ENCODE data around the gene NEGR1. TPM values are rescaled to one million over a fixed set of nuclear protein-coding genes. Genes with fewer than 3 reads are reported as not detected.

NEGR1 gene
- polyA plus RNA-seq, 1 donor from 2014 or later: 47.4 TPM

DNA sequence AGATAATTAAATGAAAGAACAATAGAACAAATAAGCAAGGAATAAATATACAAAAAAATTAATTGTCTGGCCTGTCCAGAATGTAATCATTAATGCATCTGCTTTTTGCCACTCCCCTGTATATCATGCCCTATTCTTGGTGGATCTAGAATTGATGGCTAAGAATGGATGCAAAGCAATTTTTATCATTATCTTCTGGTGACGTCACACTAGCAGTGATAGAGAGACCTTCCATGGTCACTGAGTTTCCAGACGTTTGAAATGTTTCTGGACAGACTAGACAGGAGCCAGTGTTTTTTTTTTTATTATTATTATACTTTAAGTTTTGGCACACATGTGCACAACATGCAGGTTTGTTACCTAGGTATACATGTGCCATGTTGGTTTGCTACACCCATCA is 563.0 kb downstream of the NEGR1 start:
- Histone ChIP-seq H2AFZ (ENCODE audit: low read depth, low read length) (no peak overlapping the region), H3K4me2 (ENCODE audit: low read length) (no peak overlapping the region), H3K4me3 (ENCODE audit: low read length) (no peak overlapping the region), H3K9me2 (ENCODE audit: insufficient read depth, low read length) (no peaks in the 10 kb centered on the region), H3F3A (ENCODE audit: insufficient read depth, low read length, poor library complexity, severe bottlenecking) (no peaks in the 10 kb centered on the region), H3K79me2 (replicated peaks; ENCODE audit: insufficient read depth, low read length) (no peaks in the 10 kb centered on the region), H3K27me3 (ENCODE audit: insufficient read depth, low read depth, low read length) (no peaks in the 10 kb centered on the region), H3K36me3 (ENCODE audit: insufficient read depth, low read length) (no peaks in the 10 kb centered on the region), H3K9ac (ENCODE audit: low read length) (no peak overlapping the region), H4K20me1 (ENCODE audit: insufficient read depth) (no peaks in the 10 kb centered on the region), H3K27ac (ENCODE audit: low read length) (no peak overlapping the region), H3K9me3 (ENCODE audit: low read length) (no peaks in the 10 kb centered on the region)
- TF ChIP-seq POLR2AphosphoS5 (IDR thresholded peaks at IDR 0.05) (no peak), TAF1 (IDR thresholded peaks at IDR 0.05; ENCODE audit: low read depth) (no peak), MXI1 (conservative IDR thresholded peaks at IDR 0.05; ENCODE audit: poor library complexity, severe bottlenecking) (no peak), EP300 (conservative IDR thresholded peaks at IDR 0.05; ENCODE audit: poor library complexity, severe bottlenecking) (no peak), SMC3 (conservative IDR thresholded peaks at IDR 0.05; ENCODE audit: poor library complexity) (no peak), RAD21 (conservative IDR thresholded peaks at IDR 0.05) (no peak)
- TF ChIP-seq, protein P1, sequence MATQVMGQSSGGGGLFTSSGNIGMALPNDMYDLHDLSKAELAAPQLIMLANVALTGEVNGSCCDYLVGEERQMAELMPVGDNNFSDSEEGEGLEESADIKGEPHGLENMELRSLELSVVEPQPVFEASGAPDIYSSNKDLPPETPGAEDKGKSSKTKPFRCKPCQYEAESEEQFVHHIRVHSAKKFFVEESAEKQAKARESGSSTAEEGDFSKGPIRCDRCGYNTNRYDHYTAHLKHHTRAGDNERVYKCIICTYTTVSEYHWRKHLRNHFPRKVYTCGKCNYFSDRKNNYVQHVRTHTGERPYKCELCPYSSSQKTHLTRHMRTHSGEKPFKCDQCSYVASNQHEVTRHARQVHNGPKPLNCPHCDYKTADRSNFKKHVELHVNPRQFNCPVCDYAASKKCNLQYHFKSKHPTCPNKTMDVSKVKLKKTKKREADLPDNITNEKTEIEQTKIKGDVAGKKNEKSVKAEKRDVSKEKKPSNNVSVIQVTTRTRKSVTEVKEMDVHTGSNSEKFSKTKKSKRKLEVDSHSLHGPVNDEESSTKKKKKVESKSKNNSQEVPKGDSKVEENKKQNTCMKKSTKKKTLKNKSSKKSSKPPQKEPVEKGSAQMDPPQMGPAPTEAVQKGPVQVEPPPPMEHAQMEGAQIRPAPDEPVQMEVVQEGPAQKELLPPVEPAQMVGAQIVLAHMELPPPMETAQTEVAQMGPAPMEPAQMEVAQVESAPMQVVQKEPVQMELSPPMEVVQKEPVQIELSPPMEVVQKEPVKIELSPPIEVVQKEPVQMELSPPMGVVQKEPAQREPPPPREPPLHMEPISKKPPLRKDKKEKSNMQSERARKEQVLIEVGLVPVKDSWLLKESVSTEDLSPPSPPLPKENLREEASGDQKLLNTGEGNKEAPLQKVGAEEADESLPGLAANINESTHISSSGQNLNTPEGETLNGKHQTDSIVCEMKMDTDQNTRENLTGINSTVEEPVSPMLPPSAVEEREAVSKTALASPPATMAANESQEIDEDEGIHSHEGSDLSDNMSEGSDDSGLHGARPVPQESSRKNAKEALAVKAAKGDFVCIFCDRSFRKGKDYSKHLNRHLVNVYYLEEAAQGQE (IDR thresholded peaks at IDR 0.05; ENCODE audit: borderline replicate concordance): no peak
- TF ChIP-seq, protein P2, sequence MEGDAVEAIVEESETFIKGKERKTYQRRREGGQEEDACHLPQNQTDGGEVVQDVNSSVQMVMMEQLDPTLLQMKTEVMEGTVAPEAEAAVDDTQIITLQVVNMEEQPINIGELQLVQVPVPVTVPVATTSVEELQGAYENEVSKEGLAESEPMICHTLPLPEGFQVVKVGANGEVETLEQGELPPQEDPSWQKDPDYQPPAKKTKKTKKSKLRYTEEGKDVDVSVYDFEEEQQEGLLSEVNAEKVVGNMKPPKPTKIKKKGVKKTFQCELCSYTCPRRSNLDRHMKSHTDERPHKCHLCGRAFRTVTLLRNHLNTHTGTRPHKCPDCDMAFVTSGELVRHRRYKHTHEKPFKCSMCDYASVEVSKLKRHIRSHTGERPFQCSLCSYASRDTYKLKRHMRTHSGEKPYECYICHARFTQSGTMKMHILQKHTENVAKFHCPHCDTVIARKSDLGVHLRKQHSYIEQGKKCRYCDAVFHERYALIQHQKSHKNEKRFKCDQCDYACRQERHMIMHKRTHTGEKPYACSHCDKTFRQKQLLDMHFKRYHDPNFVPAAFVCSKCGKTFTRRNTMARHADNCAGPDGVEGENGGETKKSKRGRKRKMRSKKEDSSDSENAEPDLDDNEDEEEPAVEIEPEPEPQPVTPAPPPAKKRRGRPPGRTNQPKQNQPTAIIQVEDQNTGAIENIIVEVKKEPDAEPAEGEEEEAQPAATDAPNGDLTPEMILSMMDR (IDR thresholded peaks at IDR 0.05; ENCODE audit: poor library complexity, severe bottlenecking): no peak

DNA sequence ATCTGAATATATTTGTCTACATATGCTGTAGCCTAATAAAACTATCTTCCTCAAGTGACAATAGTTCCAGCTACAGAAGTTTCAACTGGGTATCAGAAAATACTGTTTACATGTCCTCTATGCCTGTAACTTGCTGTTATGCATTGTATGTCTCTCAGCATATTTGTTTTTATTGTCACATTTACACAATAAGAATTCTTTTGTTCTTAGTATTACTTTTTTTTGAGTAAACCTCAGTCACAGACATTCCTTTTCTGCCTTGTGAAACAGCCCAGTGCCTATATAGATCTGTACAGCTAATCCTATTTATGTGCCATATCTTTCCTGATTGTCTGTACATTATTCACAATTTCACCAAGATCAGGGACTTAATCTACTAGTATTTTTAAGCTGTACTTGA is 565.2 kb downstream of the NEGR1 start:
- no peaks in the 10 kb centered on the region for H3K9me2 ChIP-seq (ENCODE audit: insufficient read depth, low read length)
- H3K9me3 ChIP-seq (ENCODE audit: low read length): no peaks in the 10 kb centered on the region
- no peak for TF ChIP-seq EZH2 (IDR thresholded peaks at IDR 0.05; ENCODE audit: borderline replicate concordance, insufficient read depth, low read length, poor library complexity, severe bottlenecking)
- TF ChIP-seq TAF1 (IDR thresholded peaks at IDR 0.05; ENCODE audit: low read depth): no peak
- TF ChIP-seq SMC3 (conservative IDR thresholded peaks at IDR 0.05; ENCODE audit: poor library complexity): no peak
- TF ChIP-seq, protein P1 (IDR thresholded peaks at IDR 0.05; ENCODE audit: borderline replicate concordance): no peak
- TF ChIP-seq RAD21 (conservative IDR thresholded peaks at IDR 0.05): no peak
- no peak for TF ChIP-seq MXI1 (conservative IDR thresholded peaks at IDR 0.05; ENCODE audit: poor library complexity, severe bottlenecking)
- TF ChIP-seq POLR2AphosphoS5 (IDR thresholded peaks at IDR 0.05): no peak
- TF ChIP-seq EP300 (conservative IDR thresholded peaks at IDR 0.05; ENCODE audit: poor library complexity, severe bottlenecking): no peak
- TF ChIP-seq, protein P2 (IDR thresholded peaks at IDR 0.05; ENCODE audit: poor library complexity, severe bottlenecking): no peak
- H3K27ac ChIP-seq (ENCODE audit: low read length): no peak overlapping the region
- no peak overlapping the region for H3K9ac ChIP-seq (ENCODE audit: low read length)
- no peak overlapping the region for H3K4me3 ChIP-seq (ENCODE audit: low read length)
- no peaks in the 10 kb centered on the region for H4K20me1 ChIP-seq (ENCODE audit: insufficient read depth)
- H3F3A ChIP-seq (ENCODE audit: insufficient read depth, low read length, poor library complexity, severe bottlenecking): no peaks in the 10 kb centered on the region
- H3K79me2 ChIP-seq (replicated peaks; ENCODE audit: insufficient read depth, low read length): no peaks in the 10 kb centered on the region
- H2AFZ ChIP-seq (ENCODE audit: low read depth, low read length): no peak overlapping the region
- no peak overlapping the region for H3K4me2 ChIP-seq (ENCODE audit: low read length)
- H3K27me3 ChIP-seq (ENCODE audit: insufficient read depth, low read depth, low read length): no peaks in the 10 kb centered on the region
- no peaks in the 10 kb centered on the region for H3K36me3 ChIP-seq (ENCODE audit: insufficient read depth, low read length)
